Activated B cell treated with CpG ODN at 0.5 μM for 24 hours (primary cell): ENCODE results near the gene SPSB1. TPM values are rescaled to one million over a fixed set of nuclear protein-coding genes. Genes with fewer than 3 reads are reported as not detected.

ENCODE experiments used
- ATAC-seq: fragments of 200-7000 bp; cut with Tn5 transposase; one replicate; pipeline ENCODE4 v1.10.0; 2021; ENCODE audit warnings: low read depth, mild to moderate bottlenecking, moderate library complexity
- CTCF ChIA-PET: fragments of 350-600 bp; sonication (Branson Sonifier 250); formaldehyde crosslinking; loops from one replicate; lab custom pipeline; 2021; ENCODE audit warnings: antibody characterized with exemption; lab: Charles Lee
- POLR2A ChIA-PET: fragments of 350-600 bp; sonication (Branson Sonifier 250); formaldehyde crosslinking; loops from one replicate; lab custom pipeline; 2021; ENCODE audit warnings: antibody characterized with exemption; lab: Charles Lee
- DNase-seq: peaks from one replicate; pipeline ENCODE4 v3.0.0; 2022
- H3K27ac Mint-ChIP-seq: one replicate; pipeline ENCODE4 v1.8.0; 2020; ENCODE audit warnings: mixed read lengths
- H3K27me3 Mint-ChIP-seq: one replicate; pipeline ENCODE4 v1.8.0; 2021; ENCODE audit warnings: mixed read lengths
- H3K36me3 Mint-ChIP-seq: one replicate; pipeline ENCODE4 v1.8.0; 2021; ENCODE audit warnings: low read depth, mixed read lengths
- H3K4me1 Mint-ChIP-seq: one replicate; pipeline ENCODE4 v1.8.0; 2021; ENCODE audit warnings: mixed read lengths
- H3K4me3 Mint-ChIP-seq: one replicate; pipeline ENCODE4 v1.8.0; 2020; ENCODE audit warnings: mild to moderate bottlenecking, mixed read lengths
- H3K9me3 Mint-ChIP-seq: one replicate; pipeline ENCODE4 v1.8.0; 2020; ENCODE audit warnings: mixed read lengths
- CTCF ChIP-seq: fragments of 200-600 bp; IDR thresholded peaks from one replicate; pipeline ENCODE4 v1.8.0; 2022; ENCODE audit warnings: antibody characterized with exemption, mild to moderate bottlenecking
- intact Hi-C: fragments of 100-400 bp; cut with micrococcal nuclease; formaldehyde crosslinking; loops from one replicate; pipeline ENCODE4 v1.15.1; 2024
- total RNA-seq: library from RNA; stranded (reverse); gene quantifications from 2 replicates; pipeline ENCODE4 v1.2.3, GENCODE V29; 2022

The SPSB1 gene
- total RNA-seq, 1 donor from 2014 or later, result 6.1 TPM

- POLR2A ChIA-PET, result no interaction called here
- ATAC-seq (no peak), DNase-seq (no peak)
- Mint-ChIP-seq H3K27ac (no peak overlapping the region), H3K36me3 (peaks cover 2% of the 10 kb centered on the region), H3K9me3 (no peaks in the 10 kb centered on the region), H3K27me3 (no peaks in the 10 kb centered on the region), H3K4me3 (no peak overlapping the region), H3K4me1 (peaks cover 4% of the 10 kb centered on the region)
- intact Hi-C loops, result no loop called here
- CTCF ChIA-PET, result no interaction called here
- TF ChIP-seq CTCF, result no peak
Measured at GRCh38 chr1:9350013-9350908, 57.6 kb downstream of the SPSB1 start.

- H3K4me1 Mint-ChIP-seq, result peaks cover 4% of the 10 kb centered on the region
- intact Hi-C loops, result no loop called here
Measured at GRCh38 chr1:9350960-9351359, 58.3 kb downstream of the SPSB1 start.

GRCh38 chr1:9351654-9352271 lies 59.1 kb downstream of the SPSB1 start:
- Mint-ChIP-seq H3K4me1 (peaks cover under 1% of the 10 kb centered on the region), H3K9me3 (no peaks in the 10 kb centered on the region), H3K4me3 (no peak overlapping the region), H3K27me3 (no peaks in the 10 kb centered on the region), H3K27ac (no peak overlapping the region), H3K36me3 (peaks cover 14% of the 10 kb centered on the region)
- intact Hi-C loops, result no loop called here
- DNase-seq (no peak), ATAC-seq (no peak)
- ChIA-PET CTCF (no interaction called here), POLR2A (no interaction called here)
- TF ChIP-seq CTCF, result no peak

More at GRCh38 chr1:9350960-9351359, 58.3 kb downstream of the SPSB1 start:
- Mint-ChIP-seq H3K4me3 (no peak overlapping the region), H3K9me3 (no peaks in the 10 kb centered on the region), H3K27ac (no peak overlapping the region), H3K27me3 (no peaks in the 10 kb centered on the region), H3K36me3 (peaks cover 6% of the 10 kb centered on the region)
- TF ChIP-seq CTCF, result no peak
- ATAC-seq (no peak), DNase-seq (no peak)
- ChIA-PET CTCF (no interaction called here), POLR2A (no interaction called here)

- DNase-seq (no peak), ATAC-seq (no peak)
- no peaks in the 10 kb centered on the region for H3K27me3 Mint-ChIP-seq
- H3K4me1 Mint-ChIP-seq, result no peaks in the 10 kb centered on the region
- ChIA-PET CTCF (no interaction called here), POLR2A (no interaction called here)
- no peak overlapping the region for H3K4me3 Mint-ChIP-seq
- no peaks in the 10 kb centered on the region for H3K9me3 Mint-ChIP-seq
- peaks cover 19% of the 10 kb centered on the region for H3K36me3 Mint-ChIP-seq
- no peak for TF ChIP-seq CTCF
- intact Hi-C loops, result no loop called here
- H3K27ac Mint-ChIP-seq, result no peak overlapping the region
Measured at GRCh38 chr1:9352377-9353134, 59.9 kb downstream of the SPSB1 start.

GRCh38 chr1:9355503-9355902 lies 62.8 kb downstream of the SPSB1 start:
- no peak for DNase-seq
- no peaks in the 10 kb centered on the region for H3K27me3 Mint-ChIP-seq
- no peak for ATAC-seq

More at GRCh38 chr1:9355503-9355902, 62.8 kb downstream of the SPSB1 start:
- Mint-ChIP-seq H3K4me3 (no peak overlapping the region), H3K9me3 (no peaks in the 10 kb centered on the region), H3K36me3 (peaks cover 22% of the 10 kb centered on the region), H3K4me1 (peaks cover 2% of the 10 kb centered on the region), H3K27ac (no peak overlapping the region)
- ChIA-PET POLR2A (no interaction called here), CTCF (no interaction called here)
- no peak for TF ChIP-seq CTCF
- intact Hi-C loops, result no loop called here
